ENCODE data around the gene PLCG2.
"Not testable (repeated sequence)": the region's sequence is repeated elsewhere in the genome, so short reads cannot be mapped to it uniquely, and the experiment has no call there.

PLCG2 gene

GRCh38 chr16:81850197-81850944 is 71.3 kb downstream of the PLCG2 start:
- no peak for DNase-seq

- no peak for DNase-seq
Observed at GRCh38 chr16:81852347-81852746, 73.3 kb downstream of the PLCG2 start.

- no peak for DNase-seq
Observed at GRCh38 chr16:81855552-81856153, 76.6 kb downstream of the PLCG2 start.

GRCh38 chr16:81860287-81861266 is 81.5 kb downstream of the PLCG2 start:
- DNase-seq = no peak

GRCh38 chr16:81861503-81861902 is 82.4 kb downstream of the PLCG2 start:
- DNase-seq = no peak

- no peak for DNase-seq
Observed at GRCh38 chr16:81861915-81862314, 82.8 kb downstream of the PLCG2 start.

GRCh38 chr16:81863630-81864352 is 84.7 kb downstream of the PLCG2 start:
- DNase-seq = no peak

- no peak for DNase-seq
Observed at GRCh38 chr16:81864646-81865382, 85.7 kb downstream of the PLCG2 start.

- DNase-seq = peak; percentile 58 to 82
Observed at GRCh38 chr16:81866820-81867440, 87.8 kb downstream of the PLCG2 start.

- DNase-seq = no peak
Observed at GRCh38 chr16:81868057-81868748, 89.1 kb downstream of the PLCG2 start.

GRCh38 chr16:81869326-81869725 is 90.2 kb downstream of the PLCG2 start:
- no peak for DNase-seq

- peak; percentile 8 to 34 for DNase-seq
Observed at GRCh38 chr16:81873206-81873605, 94.1 kb downstream of the PLCG2 start.

GRCh38 chr16:81873843-81874752 is 95.0 kb downstream of the PLCG2 start:
- DNase-seq = peak; percentile 35 to 88

GRCh38 chr16:81875461-81875860 is 96.4 kb downstream of the PLCG2 start:
- no peak for DNase-seq

GRCh38 chr16:81876273-81876900 is 97.3 kb downstream of the PLCG2 start:
- no peak for DNase-seq

GRCh38 chr16:81877490-81877889 is 98.4 kb downstream of the PLCG2 start:
- not testable (repeated sequence) for DNase-seq

- no peak for DNase-seq
Observed at GRCh38 chr16:81878529-81878928, 99.4 kb downstream of the PLCG2 start.

- DNase-seq = peak in 1 of 2 donors; percentile 21
Observed at GRCh38 chr16:81879625-81880024, 100.5 kb downstream of the PLCG2 start.

- DNase-seq = no peak
Observed at GRCh38 chr16:81880816-81881215, 101.7 kb downstream of the PLCG2 start.

All from inflammatory macrophage treated with lipopolysaccharide for 1 hour (primary cell).